ENCODE results near the gene TBCD.

TBCD gene

GRCh38 chr17:82791532-82791931 is 39.7 kb downstream of the TBCD start:
- DNase-seq (ENCODE audit: low read depth in 2 of 2): no peak

GRCh38 chr17:82793974-82794630 is 42.2 kb downstream of the TBCD start:
- DNase-seq (ENCODE audit: low read depth in 2 of 2): no peak

GRCh38 chr17:82794781-82795482 is 43.1 kb downstream of the TBCD start:
- DNase-seq (ENCODE audit: low read depth in 2 of 2): no peak

- no peak for DNase-seq (ENCODE audit: low read depth in 2 of 2)
Observed at GRCh38 chr17:82795615-82796014, 43.8 kb downstream of the TBCD start.

GRCh38 chr17:82797061-82797460 is 45.2 kb downstream of the TBCD start:
- DNase-seq (ENCODE audit: low read depth in 2 of 2): no peak

- no peak for DNase-seq (ENCODE audit: low read depth in 2 of 2)
Observed at GRCh38 chr17:82798752-82799151, 46.9 kb downstream of the TBCD start.

- DNase-seq (ENCODE audit: low read depth in 2 of 2): no peak
Observed at GRCh38 chr17:82799591-82799990, 47.7 kb downstream of the TBCD start.

GRCh38 chr17:82800885-82801284 is 49.0 kb downstream of the TBCD start:
- DNase-seq (ENCODE audit: low read depth in 2 of 2): no peak

GRCh38 chr17:82801377-82801970 is 49.6 kb downstream of the TBCD start:
- DNase-seq (ENCODE audit: low read depth in 2 of 2): no peak

- no peak for DNase-seq (ENCODE audit: low read depth in 2 of 2)
Observed at GRCh38 chr17:82802075-82802780, 50.4 kb downstream of the TBCD start.

GRCh38 chr17:82803185-82803584 is 51.3 kb downstream of the TBCD start:
- no peak for DNase-seq (ENCODE audit: low read depth in 2 of 2)

GRCh38 chr17:82803606-82804005 is 51.7 kb downstream of the TBCD start:
- DNase-seq (ENCODE audit: low read depth in 2 of 2): no peak

GRCh38 chr17:82804442-82805191 is 52.8 kb downstream of the TBCD start:
- no peak for DNase-seq (ENCODE audit: low read depth in 2 of 2)

- DNase-seq (ENCODE audit: low read depth in 2 of 2): no peak
Observed at GRCh38 chr17:82805254-82805653, 53.4 kb downstream of the TBCD start.

GRCh38 chr17:82805823-82806222 is 54.0 kb downstream of the TBCD start:
- no peak for DNase-seq (ENCODE audit: low read depth in 2 of 2)

- DNase-seq (ENCODE audit: low read depth in 2 of 2): no peak
Observed at GRCh38 chr17:82806645-82807044, 54.8 kb downstream of the TBCD start.

GRCh38 chr17:82807101-82807500 is 55.2 kb downstream of the TBCD start:
- DNase-seq (ENCODE audit: low read depth in 2 of 2): no peak

GRCh38 chr17:82807562-82807961 is 55.7 kb downstream of the TBCD start:
- no peak for DNase-seq (ENCODE audit: low read depth in 2 of 2)

GRCh38 chr17:82808006-82808405 is 56.1 kb downstream of the TBCD start:
- no peak for DNase-seq (ENCODE audit: low read depth in 2 of 2)

GRCh38 chr17:82808921-82809905 is 57.3 kb downstream of the TBCD start:
- no peak for DNase-seq (ENCODE audit: low read depth in 2 of 2)
